GM21515 (cell line): ENCODE data around the gene METTL5.
"Not testable (repeated sequence)": the region's sequence is repeated elsewhere in the genome, so short reads cannot be mapped to it uniquely, and the experiment has no call there.

ENCODE experiments used
- ATAC-seq: cut with Tn5 transposase; IDR thresholded peaks from one replicate; pipeline ENCODE4 v1.9.1; 2021; ENCODE audit not compliant: unreplicated experiment

The METTL5 gene

DNA sequence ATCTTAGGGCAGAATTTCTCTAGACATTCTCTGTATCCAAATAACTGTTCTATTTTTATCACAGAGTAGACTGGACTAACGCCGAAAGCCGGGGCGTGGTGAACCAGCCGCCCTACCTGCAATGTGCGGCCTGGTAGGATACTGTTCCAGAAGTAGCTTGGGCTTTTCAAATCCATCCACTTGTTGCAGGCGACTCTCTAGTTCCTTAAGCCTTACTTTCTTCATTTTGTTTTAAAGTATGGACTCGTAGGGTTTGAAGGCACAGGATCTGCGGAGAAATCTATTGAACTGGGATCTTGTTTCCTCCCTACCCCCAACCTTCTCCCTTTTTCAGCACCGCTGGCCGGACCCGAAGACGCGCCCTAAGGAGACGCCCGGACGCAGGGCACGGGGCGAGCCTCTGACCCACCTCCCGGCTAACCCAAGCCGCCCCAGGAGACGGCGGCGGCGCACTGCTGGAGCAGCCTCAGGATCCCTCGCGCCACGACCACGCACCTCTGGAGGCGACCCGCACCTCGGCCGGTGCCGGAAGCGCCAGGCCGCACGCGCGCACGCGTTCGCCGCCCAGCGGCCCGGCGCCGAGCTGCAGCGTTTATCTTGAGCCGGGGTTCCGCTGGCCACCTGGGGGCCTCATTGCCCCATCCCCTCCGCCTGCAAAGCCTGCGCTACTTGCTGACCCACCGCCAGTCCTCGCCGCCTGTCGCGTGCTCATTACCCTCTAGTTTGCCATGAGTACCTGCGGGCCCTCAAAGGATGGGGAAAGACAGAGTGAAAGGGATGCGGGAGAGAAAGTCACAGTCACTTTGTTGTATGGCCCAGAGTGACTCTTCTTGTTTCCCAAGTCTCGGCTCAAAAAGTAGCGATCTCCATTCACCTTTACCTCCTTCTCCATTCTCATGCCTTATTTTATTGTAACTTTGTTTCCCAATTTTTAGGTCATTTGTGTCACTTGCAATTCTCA lies at the start of gene METTL5:
METTL5 (minus strand) TSS at position 533 of the 961 bp plus-strand sequence; CDS start at position 225, 308 bp downstream.
- peak; percentile 69 for ATAC-seq

- ATAC-seq, result no peak
Measured at GRCh38 chr2:169871994-169872393, 47.3 kb upstream of the METTL5 start.

DNA sequence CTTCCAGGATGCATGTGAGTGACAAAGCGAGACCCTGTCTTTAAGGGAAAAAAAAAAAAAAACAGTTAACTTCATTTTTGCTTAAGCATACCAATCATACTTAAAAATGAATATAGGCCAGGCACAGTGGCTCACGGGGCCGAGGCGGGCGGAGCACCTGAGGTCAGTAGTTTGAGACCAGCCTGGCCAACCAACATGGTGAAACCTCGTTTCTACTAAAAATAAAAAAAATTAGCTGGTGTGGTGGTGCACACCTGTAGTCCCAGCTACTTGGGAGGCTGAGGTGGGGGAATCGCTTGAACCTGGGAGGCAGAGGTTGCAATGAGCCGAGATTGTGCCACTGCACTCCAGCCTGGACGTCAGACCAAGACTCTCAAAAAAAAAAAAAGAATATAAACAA lies 46.7 kb upstream of the METTL5 start:
- ATAC-seq, result not testable (repeated sequence)

GRCh38 chr2:169868951-169869350 lies 44.2 kb upstream of the METTL5 start:
- no peak for ATAC-seq

DNA sequence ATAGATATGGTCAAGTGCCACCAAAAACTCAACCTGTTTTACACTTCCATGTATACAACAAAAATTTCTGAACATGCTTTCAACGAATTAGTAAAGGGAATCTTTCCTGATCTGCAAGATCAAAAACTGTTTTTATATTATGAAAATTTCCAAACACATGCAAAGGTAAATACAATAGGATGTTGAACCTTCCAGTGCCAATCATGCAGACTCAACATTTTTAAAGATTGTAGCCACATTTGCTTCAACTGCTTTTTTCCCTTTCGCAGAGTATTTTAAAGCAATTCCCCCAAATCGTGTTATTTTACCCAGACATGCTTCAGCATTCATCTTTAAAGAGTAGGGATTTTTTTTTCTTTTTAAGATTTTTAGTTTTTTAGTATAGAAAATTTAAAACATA lies 42.9 kb upstream of the METTL5 start:
- ATAC-seq, result no peak

GRCh38 chr2:169866230-169866629 lies 41.5 kb upstream of the METTL5 start:
- not testable (repeated sequence) for ATAC-seq

DNA sequence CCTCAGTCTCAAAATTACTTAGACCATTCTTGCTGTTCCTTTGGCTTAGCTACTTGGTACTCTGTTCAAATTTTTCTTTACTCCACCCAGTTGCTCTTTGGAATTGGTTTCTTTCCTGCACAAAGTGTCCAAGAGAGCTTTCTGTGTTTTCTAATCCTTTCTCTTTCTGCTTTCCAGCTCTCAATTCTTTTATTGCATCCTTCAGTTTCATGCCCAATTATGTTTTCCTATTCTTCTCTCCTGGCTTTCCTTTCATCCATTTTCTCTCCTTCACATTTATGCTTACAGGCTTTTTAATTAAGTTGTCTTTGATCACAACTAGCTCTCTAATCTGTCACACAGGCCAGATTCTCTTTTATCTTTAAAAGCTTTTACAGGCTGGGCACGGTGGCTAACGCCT lies 40.8 kb upstream of the METTL5 start:
- no peak for ATAC-seq

DNA sequence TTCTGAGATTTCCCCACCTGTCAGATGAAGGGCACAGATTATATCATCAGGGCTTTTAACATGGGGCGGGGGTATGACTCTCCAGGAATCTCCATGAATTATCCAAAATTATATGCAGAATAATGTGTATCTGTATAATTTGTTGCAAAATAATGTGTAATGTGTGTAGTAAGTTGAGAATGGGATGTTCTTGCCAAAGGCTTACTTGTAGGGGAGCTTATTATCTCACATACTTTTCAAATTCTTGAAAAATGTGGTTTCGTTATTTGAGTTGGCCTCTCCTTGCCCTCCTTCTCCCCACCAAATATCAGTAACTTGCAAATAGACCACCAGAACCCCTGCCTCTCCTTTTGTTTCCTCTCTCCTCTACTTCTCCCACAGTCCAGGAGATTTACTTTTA lies 38.1 kb upstream of the METTL5 start:
- no peak for ATAC-seq

GRCh38 chr2:169860149-169860548 lies 35.4 kb upstream of the METTL5 start:
- no peak for ATAC-seq

DNA sequence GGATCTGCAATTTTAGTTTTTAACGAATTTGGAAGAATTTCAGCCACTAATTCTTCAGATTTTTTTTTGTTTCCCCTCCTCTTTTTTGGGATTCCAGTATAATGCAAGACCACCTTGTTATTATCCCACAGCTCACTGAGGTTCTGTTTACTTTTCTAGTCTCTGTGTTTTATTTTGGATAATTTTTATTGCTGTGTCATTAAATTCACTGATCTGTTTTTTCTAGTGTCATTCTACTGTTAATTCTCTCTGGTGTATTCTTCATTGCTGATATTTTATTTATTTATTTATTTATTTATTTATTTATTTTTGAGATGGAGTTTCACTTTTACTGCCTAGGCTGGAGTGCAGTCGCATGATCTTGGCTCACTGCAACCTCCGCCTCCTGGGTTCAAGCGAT lies 34.7 kb upstream of the METTL5 start:
- ATAC-seq, result no peak

DNA sequence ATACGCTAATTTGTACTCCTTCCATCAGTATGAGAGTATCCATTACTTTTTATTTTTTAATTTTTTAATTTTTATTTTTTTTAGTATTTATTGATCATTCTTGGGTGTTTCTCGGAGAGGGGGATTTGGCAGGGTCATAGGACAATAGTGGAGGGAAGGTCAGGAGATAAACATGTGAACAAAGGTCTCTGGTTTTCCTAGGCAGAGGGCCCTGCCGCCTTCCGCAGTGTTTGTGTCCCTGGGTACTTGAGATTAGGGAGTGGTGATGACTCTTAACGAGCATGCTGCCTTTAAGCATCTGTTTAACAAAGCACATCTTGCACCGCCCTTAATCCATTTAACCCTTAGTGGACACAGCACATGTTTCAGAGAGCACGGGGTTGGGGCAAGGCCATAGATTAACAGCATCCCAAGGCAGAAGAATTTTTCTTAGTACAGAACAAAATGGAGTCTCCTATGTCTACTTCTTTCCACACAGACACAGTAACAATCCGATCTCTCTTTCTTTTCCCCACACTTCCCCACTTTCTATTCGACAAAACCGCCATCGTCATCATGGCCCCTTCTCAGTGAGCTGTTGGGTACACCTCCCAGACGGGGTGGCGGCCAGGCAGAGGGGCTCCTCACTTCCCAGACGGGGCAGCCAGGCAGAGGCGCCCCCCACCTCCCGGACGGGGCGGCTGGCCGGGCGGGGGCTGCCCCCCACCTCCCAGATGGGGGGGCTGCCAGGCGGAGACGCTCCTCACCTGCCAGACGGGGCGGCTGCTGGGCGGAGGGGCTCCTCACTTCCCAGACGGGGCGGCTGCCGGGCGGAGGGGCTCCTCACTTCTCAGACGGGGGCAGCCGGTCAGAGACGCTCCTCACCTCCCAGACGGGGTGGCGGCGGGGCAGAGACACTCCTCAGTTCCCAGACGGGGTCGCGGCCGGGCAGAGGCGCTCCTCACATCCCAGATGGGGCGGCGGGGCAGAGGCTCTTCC lies 30.9 kb upstream of the METTL5 start:
- not testable (repeated sequence) for ATAC-seq

DNA sequence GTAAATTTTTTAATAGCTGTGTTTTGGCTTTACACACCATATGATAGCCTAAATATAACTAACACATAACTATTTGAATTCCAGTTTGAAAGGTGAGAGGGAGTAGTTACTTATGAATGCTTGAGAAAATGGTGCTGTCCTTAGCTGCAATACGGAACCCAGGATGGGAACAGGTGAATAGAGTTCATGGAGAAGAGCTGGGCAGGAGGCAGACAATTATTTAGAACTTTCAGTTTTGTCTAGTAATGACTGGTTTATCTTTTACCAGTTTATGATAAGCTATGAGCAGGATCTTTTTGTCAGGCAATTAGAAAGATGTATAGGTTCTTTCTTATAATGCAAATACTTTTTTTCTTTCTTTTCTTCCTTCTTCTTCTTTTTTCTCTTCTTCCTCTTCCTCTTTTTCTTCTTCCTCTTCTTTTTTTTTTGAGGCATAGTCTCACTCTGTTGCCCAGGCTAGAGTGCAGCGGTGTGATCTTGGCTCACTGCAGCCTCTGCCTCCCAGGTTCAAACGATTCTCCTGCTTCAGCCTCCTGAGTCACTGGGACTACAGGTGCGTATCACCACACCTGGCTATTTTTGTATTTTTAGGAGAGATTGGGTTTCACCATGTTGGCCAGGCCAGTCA lies 28.4 kb upstream of the METTL5 start:
- no peak for ATAC-seq

DNA sequence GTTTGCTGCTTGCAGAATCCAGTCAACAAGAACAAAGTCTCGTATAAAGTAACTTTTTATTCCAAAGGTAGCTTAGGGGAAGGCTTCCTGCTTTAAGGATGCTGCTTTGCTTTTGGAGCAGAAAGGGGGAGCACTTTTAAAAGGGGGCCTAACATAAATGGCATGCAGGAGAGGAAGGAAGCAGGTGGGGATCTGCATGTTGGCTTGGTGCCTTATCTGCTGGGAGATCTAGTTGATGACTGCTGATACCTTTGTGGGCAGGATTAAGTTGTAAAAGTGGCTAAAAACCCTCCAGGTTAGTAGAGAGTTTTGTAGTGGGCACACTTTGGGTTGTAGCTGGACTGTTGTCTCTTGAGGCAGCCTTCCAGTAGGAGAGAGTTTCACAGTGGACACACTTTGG lies 25.0 kb upstream of the METTL5 start:
- ATAC-seq, result no peak

DNA sequence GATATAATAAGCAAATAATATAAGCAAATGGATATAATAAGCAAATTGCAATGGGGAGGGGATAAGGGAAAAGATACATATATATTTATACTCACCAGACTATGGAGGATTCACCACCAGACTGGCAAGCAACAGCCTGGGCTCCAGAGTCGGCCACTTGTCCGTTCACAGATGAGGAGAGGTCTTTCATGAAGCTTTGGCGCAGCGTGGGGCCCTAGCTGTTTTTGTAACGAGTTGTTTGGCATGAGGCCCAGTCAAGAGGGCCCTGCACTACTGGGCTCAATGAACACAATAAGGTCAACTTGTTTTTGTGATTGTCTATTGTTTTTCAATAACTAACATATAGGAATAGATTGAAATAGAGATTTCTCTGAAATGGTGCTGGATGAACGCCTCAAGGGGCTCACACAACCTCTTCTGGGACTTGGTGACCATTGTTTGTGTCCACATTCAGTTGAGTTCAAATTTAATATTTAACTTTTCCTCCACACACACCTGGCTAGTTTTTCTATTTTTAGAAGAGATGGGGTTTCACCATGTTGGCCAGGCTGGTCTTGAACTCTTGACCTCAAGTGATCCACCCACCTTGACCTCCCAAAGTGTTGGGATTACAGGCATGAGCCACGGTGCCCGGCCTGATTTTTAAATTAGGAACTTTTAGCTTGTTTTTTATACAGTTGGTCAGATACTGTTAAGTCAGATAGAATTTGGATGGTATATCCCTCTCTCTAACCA lies 24.4 kb upstream of the METTL5 start:
- ATAC-seq, result not testable (repeated sequence)

DNA sequence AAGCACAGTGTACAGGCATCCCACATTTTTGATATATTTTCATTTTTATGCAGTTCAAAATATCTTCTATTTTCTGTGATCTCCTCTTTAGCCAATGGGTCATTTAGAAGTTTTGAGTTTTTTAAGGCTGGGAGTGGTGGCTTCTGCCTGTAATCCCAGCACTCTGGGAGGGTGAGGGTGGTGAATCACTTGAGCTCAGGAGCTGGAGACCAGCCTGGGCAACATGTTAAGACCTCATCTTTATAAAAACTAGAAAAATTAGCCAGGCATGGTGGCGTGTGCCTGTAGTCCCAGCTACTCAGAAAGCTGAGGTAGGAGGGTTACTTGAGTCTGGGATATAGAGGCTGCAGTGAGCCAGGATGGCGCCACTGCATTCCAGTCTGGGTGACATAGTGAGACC lies 20.3 kb upstream of the METTL5 start:
- no peak for ATAC-seq

- ATAC-seq, result not testable (repeated sequence)
Measured at GRCh38 chr2:169841625-169842024, 16.9 kb upstream of the METTL5 start.

DNA sequence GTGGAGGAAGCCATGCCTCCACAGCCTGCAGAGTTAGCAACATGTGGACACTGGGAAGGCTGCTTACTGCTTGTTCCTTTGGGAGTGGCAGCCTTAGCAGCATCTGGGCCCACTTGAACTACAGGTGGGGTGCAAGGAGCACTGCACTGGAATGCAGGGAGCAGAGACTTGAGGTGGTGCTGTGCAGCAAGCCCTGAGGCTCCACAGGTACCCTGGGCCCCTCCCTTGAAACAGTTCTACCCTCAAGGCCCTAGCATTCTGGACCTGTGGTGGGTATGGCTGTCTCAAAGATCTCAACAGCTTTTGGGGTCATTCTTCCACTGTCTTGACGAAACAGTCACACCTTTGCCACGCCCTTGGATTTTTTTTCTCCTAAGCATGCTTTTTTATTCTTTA lies 16.0 kb upstream of the METTL5 start:
- no peak for ATAC-seq

DNA sequence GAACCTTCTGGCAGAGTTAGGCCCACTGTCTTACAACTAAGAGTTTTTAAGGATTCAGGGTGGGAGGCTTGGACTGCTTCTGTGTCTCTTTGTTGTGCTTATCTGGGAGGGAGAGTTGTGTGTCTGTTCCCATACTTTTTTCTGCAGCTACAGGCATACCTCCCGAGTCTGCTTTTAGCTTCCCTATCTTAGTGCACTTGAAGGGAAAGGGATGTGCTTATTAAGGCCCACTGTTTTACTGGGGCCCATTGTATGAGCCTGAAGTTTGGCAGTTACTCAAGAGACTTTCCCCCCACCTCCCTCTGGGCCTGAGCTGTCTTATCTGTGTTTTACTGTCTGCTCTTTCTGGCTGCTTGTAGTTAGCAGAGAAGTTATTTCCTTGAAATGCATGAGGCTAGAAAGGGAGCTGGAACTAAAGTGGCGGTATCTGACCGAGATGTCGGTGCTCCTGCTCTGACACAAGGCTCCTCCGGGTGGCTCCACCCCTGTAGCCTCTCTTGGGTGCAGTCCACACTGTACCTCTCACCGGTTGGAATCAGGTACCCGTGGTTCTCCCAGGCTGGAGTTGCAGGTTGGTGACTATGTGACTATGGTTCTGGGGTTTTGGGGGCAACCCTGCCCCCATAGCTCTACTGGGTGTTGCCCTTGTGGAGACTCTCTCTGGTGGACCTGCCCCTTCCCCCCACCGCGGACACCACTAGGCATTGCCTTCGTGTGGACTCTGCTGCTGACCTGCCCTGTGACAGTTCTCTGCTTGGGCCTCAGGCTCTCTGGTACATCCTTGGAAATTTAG lies 15.4 kb upstream of the METTL5 start:
- ATAC-seq, result no peak

DNA sequence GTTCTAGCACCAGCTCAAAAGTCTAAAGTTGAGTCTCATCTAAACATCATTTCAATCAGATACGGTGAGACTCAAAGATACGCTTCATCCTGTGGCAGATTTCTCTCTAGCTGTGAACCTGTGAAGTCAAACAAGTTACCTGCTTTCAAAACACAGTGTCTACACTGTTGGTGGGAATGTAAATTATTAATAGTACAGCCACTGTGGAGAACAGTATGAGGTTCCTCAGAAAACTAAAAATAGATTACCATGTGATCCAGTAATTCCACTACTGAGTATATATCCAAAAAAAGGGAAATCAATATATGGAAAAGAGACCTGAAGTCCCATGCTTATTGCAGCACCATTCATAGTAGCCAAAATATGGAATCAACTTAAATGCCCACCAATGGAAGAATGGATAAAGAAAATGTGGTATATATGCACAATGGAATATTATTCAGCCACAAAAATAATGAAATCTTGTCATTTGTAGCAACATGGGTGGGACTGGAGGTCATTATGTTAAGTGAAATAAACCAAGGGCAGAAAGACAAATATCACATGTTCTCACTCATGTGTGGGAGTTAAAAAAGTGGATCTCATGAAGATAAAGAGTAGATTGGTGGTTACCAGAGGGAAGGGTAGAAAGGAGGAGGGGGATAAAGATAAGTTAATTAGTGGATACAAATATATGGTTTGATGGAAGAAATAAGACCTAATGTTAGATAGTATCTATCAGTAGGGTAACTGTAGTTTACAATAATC lies 14.2 kb upstream of the METTL5 start:
- no peak for ATAC-seq
